ENCODE results near the gene GPR135.

- no peak for TF ChIP-seq GATA2 (IDR thresholded peaks at IDR 0.05; ENCODE audit: low read depth, low read length)
- no peak for TF ChIP-seq GATA3 (IDR thresholded peaks at IDR 0.05; ENCODE audit: low read depth, low read length)
Measured at GRCh38 chr14:59492384-59492783, 27.2 kb upstream of the GPR135 start.

Data from SH-SY5Y (cell line).